HG02623 (cell line): Measurements from ENCODE around the gene ERC1.
"Not testable (repeated sequence)": the region's sequence is repeated elsewhere in the genome, so short reads cannot be mapped to it uniquely, and the experiment has no call there.

Experiments
- ATAC-seq: cut with Tn5 transposase; IDR thresholded peaks from one replicate; pipeline ENCODE4 v1.9.1; 2021; ENCODE audit warnings: moderate library complexity; ENCODE audit not compliant: unreplicated experiment

ERC1 gene

DNA sequence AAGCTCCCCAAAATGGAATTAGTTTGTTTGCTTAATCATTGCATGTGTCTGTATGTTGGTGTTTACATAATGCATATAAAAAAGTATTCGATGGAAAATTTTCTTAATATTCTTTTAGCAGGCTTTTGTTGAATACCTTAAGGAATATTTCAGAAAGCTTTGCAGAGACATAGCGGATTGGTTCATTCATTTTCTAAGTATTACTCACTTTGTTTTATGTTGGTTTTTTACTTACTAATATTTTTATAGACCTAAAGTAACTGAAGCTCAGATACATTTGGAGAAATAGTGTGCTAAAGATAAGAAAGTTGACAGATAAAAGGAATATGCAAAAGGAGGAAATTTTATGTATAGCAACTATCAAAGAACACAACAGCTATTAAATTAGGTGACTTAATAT lies 191.0 kb downstream of the ERC1 start:
- no peak for ATAC-seq

DNA sequence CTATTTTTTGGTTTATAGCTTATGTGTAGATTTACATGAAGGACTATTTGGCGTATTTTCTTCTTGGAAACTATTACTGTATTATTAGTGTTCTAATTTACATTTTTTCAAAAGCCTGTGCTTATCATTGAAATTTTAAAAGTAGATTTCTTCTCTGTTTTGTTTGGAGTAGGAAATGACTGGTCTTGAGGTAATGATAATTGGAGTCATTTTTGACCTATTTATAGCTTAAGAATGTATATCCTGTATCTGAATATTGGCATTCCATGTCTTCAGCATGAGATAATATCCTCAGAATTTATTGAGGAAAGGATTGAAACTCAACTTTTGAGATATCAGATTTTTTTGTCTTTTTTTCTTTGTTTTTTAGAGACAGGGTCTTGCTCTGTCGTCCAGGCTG lies 193.4 kb downstream of the ERC1 start:
- ATAC-seq: no peak

DNA sequence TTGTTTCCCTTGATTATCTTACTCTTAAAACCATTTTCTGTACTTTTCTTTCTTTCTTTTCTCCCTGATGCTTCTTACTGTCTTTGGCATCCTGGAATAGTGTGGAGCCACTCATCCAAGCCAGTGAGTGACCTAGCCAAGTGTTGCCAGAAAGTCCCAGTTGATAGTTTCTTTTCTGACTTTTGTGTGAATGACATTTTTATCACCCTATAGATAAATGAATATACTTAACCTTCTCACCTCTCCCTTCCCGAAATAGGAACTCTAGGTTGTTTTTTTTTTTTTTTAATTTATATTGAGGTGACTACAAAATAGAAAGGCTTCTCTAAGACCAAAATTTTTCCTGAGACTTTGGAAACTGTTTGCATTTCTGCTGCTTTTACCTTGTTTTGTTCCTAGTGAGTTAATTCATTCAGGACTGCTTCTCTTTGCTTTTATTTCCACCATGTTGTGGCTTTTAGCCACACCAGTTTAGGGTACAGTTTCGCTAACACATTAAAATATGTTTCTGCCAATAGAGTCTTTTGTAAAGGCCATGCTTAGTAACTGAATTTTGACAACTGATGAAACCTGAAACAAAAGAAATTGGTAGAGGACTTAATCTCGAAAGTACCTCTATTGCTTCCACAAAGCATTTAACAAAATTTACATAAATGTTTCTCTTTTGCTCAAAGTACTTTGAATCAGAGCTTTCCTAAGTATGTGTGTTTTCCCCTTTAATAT lies 194.6 kb downstream of the ERC1 start:
- ATAC-seq: no peak

GRCh38 chr12:1186298-1186697 lies 195.3 kb downstream of the ERC1 start:
- no peak for ATAC-seq

GRCh38 chr12:1188016-1188415 lies 197.0 kb downstream of the ERC1 start:
- no peak for ATAC-seq

GRCh38 chr12:1189163-1189562 lies 198.1 kb downstream of the ERC1 start:
- no peak for ATAC-seq

GRCh38 chr12:1195513-1195912 lies 204.5 kb downstream of the ERC1 start:
- no peak for ATAC-seq

DNA sequence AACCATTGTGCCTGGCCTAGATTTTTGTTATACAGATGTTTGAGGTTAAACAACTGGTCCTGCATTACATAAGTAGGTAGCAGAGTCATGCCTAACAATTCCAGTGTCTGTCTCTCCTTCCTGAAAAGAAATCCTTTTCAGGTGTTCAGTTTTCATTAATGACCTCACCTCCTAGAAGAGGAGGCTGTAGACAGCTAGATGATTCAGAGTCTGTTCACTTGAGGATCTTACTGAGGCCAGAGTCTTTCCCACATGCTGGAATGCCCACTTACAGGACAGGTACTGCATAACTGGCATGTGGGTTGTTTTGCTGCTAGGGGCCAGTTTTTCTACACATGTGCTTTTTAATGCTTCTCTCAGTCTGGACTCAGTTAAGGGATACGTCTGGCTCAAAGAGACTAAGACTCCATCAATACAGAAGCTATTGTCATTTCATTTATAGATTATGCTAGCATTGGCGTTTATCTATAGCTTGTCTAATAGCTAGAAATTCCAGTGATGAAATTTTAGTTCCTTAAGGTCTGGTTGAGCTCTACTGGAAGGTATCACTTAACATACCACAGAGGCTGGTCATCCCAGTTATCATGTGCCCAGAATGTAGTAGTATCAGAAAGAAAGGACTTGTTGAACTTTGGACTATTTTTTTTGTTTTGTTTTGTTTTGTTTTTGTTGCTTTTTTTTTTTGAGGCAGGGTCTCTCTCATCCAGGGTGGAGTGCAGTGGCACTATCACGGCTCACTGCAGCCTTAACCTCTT lies 206.4 kb downstream of the ERC1 start:
- ATAC-seq: no peak

DNA sequence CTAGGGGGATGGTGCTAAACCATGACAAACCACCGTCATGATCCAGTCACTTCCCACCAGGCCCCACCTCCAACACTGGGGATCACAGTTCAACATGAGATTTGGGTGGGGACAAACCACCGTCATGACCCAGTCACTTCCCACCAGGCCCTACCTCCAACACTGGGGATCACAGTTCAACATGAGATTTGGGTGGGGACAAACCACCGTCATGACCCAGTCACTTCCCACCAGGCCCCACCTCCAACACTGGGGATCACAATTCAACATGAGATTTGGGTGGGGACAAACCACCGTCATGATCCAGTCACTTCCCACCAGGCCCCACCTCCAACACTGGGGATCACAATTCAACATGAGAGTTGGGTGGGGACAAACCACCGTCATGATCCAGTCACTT lies 207.8 kb downstream of the ERC1 start:
- not testable (repeated sequence) for ATAC-seq

DNA sequence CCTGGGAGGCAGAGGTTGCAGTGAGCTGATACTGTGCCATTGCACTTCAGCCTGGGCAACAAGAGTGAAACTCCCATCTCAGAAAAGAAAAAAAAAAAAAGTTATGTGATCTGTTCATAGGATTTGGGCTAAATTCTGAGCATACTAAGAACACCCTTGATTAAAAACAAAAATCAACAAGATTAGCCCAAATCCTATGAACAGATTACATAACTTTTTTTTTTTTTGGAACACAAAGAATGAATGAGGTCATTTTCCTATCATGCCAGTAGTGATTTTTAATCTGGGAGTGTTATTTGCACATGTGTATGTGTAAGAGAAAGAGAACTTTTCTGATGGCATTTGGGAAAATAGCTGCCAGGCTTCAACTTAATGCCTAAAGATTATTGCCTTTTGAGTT lies 208.7 kb downstream of the ERC1 start:
- no peak for ATAC-seq

GRCh38 chr12:1201030-1201429 lies 210.0 kb downstream of the ERC1 start:
- ATAC-seq: no peak

GRCh38 chr12:1201886-1202285 lies 210.9 kb downstream of the ERC1 start:
- ATAC-seq: no peak

DNA sequence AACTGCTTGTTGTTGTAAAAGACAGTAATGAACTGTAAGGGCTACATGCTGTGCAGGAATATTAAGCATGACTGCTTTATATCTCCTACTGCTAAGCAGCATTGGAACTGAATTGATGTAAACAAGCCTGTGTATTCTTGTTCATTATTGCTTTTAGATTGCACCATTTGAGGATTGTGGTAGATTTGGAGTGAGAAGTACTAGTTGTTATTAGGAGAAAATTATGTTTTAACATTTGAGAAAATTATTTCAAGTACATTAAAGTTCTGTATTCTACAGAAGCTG lies 212.7 kb downstream of the ERC1 start:
- ATAC-seq: no peak

- ATAC-seq: peak; percentile 81
These were observed 213.6 kb downstream of the ERC1 start for GRCh38 chr12:1204581-1205121.

- ATAC-seq: no peak
These were observed 214.6 kb downstream of the ERC1 start for GRCh38 chr12:1205512-1206060.

- no peak for ATAC-seq
These were observed 215.2 kb downstream of the ERC1 start for GRCh38 chr12:1206118-1206734.

- no peak for ATAC-seq
These were observed 216.3 kb downstream of the ERC1 start for GRCh38 chr12:1207276-1207675.

GRCh38 chr12:1208719-1209118 lies 217.7 kb downstream of the ERC1 start:
- ATAC-seq: not testable (repeated sequence)

GRCh38 chr12:1212526-1212925 lies 221.5 kb downstream of the ERC1 start:
- no peak for ATAC-seq

- ATAC-seq: no peak
These were observed 222.2 kb downstream of the ERC1 start for GRCh38 chr12:1213205-1213604.

GRCh38 chr12:1213618-1214205 lies 222.7 kb downstream of the ERC1 start:
- no peak for ATAC-seq
